Duodenal mucosa (tissue), 2 donors: Measurements from ENCODE around the gene ADGRV1.

ENCODE experiments used
- H3K27ac ChIP-seq: one replicate; pipeline ENCODE4 v1.7.0; 2013; ENCODE audit warnings: low read depth, low read length
- H3K27me3 ChIP-seq, 2 donors: one replicate each; pipeline ENCODE4 v1.7.0; 2013; ENCODE audit warnings: low read length in 2 of 2, control low read depth in 1 of 2; ENCODE audit not compliant: insufficient read depth in 2 of 2, control insufficient read depth in 1 of 2
- H3K36me3 ChIP-seq, 2 donors: one replicate each; pipeline ENCODE4 v1.7.0; 2013; ENCODE audit warnings: low read length in 2 of 2, control low read depth in 1 of 2; ENCODE audit not compliant: insufficient read depth in 2 of 2, control insufficient read depth in 1 of 2
- H3K4me1 ChIP-seq, 2 donors: one replicate each; pipeline ENCODE4 v1.7.0; 2013; ENCODE audit warnings: low read length in 2 of 2, control low read depth in 1 of 2; ENCODE audit not compliant: insufficient read depth in 2 of 2, control insufficient read depth in 1 of 2
- H3K4me3 ChIP-seq, 2 donors: one replicate each; pipeline ENCODE4 v1.7.0; 2013; ENCODE audit warnings: low read length in 2 of 2, low read depth in 1 of 2
- H3K9ac ChIP-seq, 2 donors: one replicate each; pipeline ENCODE4 v1.7.0; 2013; ENCODE audit warnings: low read length in 2 of 2, low read depth in 1 of 2
- H3K9me3 ChIP-seq, 2 donors: one replicate each; pipeline ENCODE4 v1.7.0; 2013; ENCODE audit warnings: low read length in 2 of 2, control low read depth in 1 of 2; ENCODE audit not compliant: control insufficient read depth in 1 of 2

The ADGRV1 gene

DNA sequence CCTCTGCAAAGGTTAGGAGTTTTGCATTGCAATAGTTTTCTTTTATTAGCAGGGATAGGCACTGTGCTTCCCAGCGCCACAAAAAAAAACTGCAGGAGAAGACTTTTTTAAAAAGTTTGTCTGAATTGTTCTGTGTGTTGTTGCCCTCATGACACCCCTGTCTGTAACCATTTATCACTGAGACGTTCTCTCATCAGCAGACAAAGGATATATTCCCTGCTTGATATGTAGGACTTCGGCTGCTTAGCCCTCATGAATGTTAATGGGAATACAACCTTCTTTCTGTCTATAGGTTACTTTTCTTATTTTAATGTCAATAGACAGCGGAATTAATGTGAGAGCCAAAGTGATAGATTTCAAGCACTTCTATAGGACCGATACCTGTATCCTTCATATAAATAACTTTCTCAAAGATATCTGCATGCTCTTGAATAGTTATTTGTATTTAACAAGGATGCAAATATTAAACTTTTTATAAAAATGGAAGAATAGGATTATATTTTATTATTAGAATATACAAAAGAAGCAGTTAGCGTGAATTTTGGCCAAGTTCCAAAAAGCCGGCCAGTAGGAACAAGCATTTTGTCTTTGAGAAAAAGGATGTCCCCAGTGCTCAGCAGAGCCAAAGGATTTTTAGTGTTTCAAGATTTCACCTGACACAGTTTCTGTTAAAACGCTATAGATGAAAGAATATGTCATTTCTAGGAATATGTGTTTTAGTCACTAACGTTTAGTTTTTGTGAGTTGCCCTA lies 27.7 kb upstream of the ADGRV1 start:
- Histone ChIP-seq H3K9me3 (no peaks in the 10 kb centered on the region), H3K4me3 (no peak overlapping the region), H3K9ac (no peak overlapping the region), H3K36me3 (no peaks in the 10 kb centered on the region), H3K4me1 (peaks cover 27 to 34% of the 10 kb centered on the region in 2 donors), H3K27ac (no peak overlapping the region), H3K27me3 (peaks cover 4 to 8% of the 10 kb centered on the region in 2 donors)

DNA sequence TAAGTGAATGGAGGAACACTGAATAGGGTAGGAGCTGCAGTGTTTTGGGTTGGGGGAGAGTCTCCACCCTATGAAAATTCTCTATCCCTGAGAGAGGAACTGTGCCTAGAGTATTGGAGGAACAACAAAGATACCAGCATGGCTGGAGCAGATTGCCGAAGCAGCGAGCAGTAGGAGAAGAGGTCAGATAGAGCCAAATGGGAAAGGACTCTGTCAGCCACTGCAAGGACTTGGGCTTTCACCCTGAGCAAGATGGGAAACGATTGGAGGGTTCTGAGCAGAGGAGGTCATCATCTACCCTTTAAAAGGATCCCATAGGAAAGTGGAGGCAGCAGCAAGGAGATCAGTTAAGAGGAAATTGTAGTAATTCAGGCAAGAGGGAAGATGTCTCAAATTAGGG lies 24.8 kb upstream of the ADGRV1 start:
- peaks cover 4 to 12% of the 10 kb centered on the region in 2 donors for H3K27me3 ChIP-seq

DNA sequence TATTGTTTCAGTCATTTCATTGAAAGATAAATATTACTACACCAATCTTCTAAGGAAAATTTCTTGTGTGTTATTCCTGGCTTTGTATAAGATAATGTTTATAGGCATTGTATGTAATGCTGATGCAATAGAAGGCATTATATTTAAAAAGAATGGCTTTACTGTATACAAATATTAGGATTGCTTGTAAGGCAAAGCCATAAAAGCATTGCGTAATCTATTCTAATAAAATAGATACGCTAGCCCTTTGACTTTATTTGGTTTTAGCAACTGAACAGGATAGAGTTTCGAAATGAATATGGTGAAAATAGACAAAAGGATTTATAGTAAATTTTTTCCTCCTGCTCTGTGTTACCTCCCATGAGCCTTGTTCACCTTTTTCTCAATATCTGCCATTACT lies 23.7 kb upstream of the ADGRV1 start:
- peaks cover 4 to 12% of the 10 kb centered on the region in 2 donors for H3K27me3 ChIP-seq
- H3K9ac ChIP-seq: no peak overlapping the region
- H3K27ac ChIP-seq: no peak overlapping the region
- H3K4me3 ChIP-seq: no peak overlapping the region
- H3K36me3 ChIP-seq: no peaks in the 10 kb centered on the region
- H3K9me3 ChIP-seq: no peaks in the 10 kb centered on the region
- H3K4me1 ChIP-seq: peaks cover 3 to 8% of the 10 kb centered on the region in 2 donors

More for the DNA sequence above, 24.8 kb upstream of the ADGRV1 start:
- peaks cover 6 to 8% of the 10 kb centered on the region in 2 donors for H3K4me1 ChIP-seq
- H3K36me3 ChIP-seq: no peaks in the 10 kb centered on the region
- H3K4me3 ChIP-seq: no peak overlapping the region
- no peak overlapping the region for H3K27ac ChIP-seq
- H3K9me3 ChIP-seq: no peaks in the 10 kb centered on the region
- H3K9ac ChIP-seq: no peak overlapping the region

GRCh38 chr5:90542827-90543519 lies 15.6 kb upstream of the ADGRV1 start:
- no peak overlapping the region for H3K27ac ChIP-seq
- no peaks in the 10 kb centered on the region for H3K36me3 ChIP-seq
- H3K9ac ChIP-seq: no peak overlapping the region
- no peaks in the 10 kb centered on the region for H3K4me1 ChIP-seq
- no peak overlapping the region for H3K4me3 ChIP-seq
- H3K9me3 ChIP-seq: no peaks in the 10 kb centered on the region
- peaks cover 6 to 22% of the 10 kb centered on the region in 2 donors for H3K27me3 ChIP-seq

GRCh38 chr5:90545511-90545910 lies 13.1 kb upstream of the ADGRV1 start:
- no peaks in the 10 kb centered on the region for H3K36me3 ChIP-seq
- H3K9me3 ChIP-seq: no peaks in the 10 kb centered on the region
- H3K4me1 ChIP-seq: no peaks in the 10 kb centered on the region
- H3K27me3 ChIP-seq: peaks cover 6 to 18% of the 10 kb centered on the region in 2 donors
- no peak overlapping the region for H3K9ac ChIP-seq
- no peak overlapping the region for H3K4me3 ChIP-seq
- no peak overlapping the region for H3K27ac ChIP-seq

DNA sequence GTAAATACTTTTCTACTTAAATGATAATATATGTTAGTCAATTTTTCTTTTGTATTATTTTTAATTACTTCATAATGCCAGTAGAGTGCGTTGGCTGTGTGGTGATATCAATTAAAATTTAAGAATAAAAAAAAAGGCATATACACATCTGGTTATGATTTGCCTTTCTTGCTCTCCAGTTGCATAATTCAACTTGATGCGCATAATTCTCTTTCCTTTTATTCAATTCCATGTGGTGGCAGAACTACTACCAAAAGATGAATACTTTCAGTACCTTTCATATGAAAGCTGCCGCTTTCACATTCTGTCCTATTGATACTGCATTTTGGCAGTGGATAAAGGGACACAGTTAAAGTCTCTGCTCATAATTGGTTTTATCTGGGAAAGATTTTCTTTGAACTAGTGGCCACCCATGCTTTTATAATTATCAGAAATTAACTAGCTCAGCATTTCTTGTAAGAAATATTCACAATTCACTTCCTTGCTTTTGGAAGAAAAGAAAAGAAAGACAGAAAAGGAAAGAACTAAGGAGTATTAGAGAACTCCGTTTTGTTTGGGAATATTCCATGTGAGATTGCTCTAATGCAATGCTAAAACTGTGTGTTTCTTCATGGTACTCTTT lies 12.3 kb upstream of the ADGRV1 start:
- no peak overlapping the region for H3K27ac ChIP-seq
- no peaks in the 10 kb centered on the region for H3K36me3 ChIP-seq
- no peaks in the 10 kb centered on the region for H3K9me3 ChIP-seq
- no peak overlapping the region for H3K9ac ChIP-seq
- peaks cover 6 to 18% of the 10 kb centered on the region in 2 donors for H3K27me3 ChIP-seq
- no peak overlapping the region for H3K4me3 ChIP-seq
- H3K4me1 ChIP-seq: no peaks in the 10 kb centered on the region

DNA sequence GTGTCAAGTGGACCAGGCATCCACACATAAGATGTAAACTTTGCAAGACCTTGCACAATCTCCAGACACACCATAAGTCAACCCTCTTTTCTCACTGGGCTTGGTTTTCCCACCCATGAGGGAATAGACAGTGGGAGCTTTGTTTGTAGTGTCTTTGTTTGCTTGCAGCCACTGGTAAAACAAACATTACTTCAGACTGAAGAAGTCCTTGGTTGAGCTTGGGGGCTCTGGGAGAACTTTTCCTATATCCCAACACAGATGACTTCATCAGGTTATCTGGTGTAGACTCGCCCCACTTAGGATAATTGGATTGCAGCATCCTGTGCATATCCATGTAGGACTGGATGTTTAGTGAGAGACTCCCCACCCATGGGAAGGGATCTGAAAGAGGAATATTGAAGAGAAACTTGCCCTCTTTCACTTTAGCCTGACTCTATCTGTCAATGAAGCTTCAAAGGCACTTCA lies 11.5 kb upstream of the ADGRV1 start:
- peaks cover 6 to 20% of the 10 kb centered on the region in 2 donors for H3K27me3 ChIP-seq
- no peaks in the 10 kb centered on the region for H3K4me1 ChIP-seq
- H3K27ac ChIP-seq: no peak overlapping the region

DNA sequence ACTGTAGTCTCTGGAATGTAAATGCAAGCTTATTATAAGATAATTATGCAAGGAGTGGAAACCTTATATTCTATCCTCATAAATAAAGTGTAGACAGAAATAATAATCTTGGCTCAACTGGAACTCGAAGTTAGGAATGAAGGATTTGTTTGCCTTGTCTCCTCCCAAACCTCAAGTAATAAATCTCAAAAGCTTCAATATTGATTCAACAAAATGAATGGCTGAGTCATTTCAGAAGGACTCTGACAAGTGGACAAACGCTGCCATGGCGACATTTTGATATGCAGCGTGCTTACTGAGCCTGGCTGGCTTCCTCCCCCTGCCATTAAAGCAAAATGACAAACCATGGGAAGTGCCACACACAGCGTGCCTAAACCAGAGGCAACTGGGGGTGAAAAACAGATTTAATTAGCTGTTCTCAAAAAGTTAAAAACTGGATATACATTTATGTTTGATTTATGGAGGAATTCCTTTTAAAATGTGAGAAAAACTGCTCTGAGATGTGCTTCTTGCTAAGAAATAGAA lies 10.5 kb upstream of the ADGRV1 start:
- Histone ChIP-seq H3K27me3 (peaks cover 6 to 29% of the 10 kb centered on the region in 2 donors), H3K36me3 (no peaks in the 10 kb centered on the region), H3K27ac (no peak overlapping the region), H3K4me3 (no peak overlapping the region), H3K4me1 (no peaks in the 10 kb centered on the region), H3K9me3 (no peaks in the 10 kb centered on the region), H3K9ac (no peak overlapping the region)

More for the DNA sequence above, 11.5 kb upstream of the ADGRV1 start:
- Histone ChIP-seq H3K4me3 (no peak overlapping the region), H3K36me3 (no peaks in the 10 kb centered on the region), H3K9ac (no peak overlapping the region), H3K9me3 (no peaks in the 10 kb centered on the region)

- Histone ChIP-seq H3K9me3 (no peaks in the 10 kb centered on the region), H3K4me3 (no peak overlapping the region), H3K9ac (no peak overlapping the region), H3K27me3 (peaks cover 6 to 34% of the 10 kb centered on the region in 2 donors), H3K27ac (no peak overlapping the region), H3K36me3 (no peaks in the 10 kb centered on the region), H3K4me1 (no peaks in the 10 kb centered on the region)
Measured at GRCh38 chr5:90549223-90549622, 9.4 kb upstream of the ADGRV1 start.
